IMR-90 (cell line): ENCODE measurements around the gene TRPM8. TPM values are rescaled to one million over a fixed set of nuclear protein-coding genes. Genes with fewer than 3 reads are reported as not detected.

Experiments
- ATAC-seq: fragments of 200-7000 bp; cut with Tn5 transposase; 2 replicates; pipeline ENCODE4 v1.9.1; 2020; ENCODE audit warnings: low read depth, mild to moderate bottlenecking, moderate library complexity
- BruUV-seq: library from RNA; stranded (reverse); fragments of 400-500 nt; replicated peaks from 2 replicates; lab custom pipeline; 2021; lab: Mats Ljungman, UMichigan
- CTCF ChIA-PET: fragments of 300-600 bp; formaldehyde crosslinking; extraction: SDS; loops from one replicate; lab custom pipeline; 2021; ENCODE audit warnings: antibody characterized with exemption; lab: Yijun Ruan, JAX
- POLR2A ChIA-PET: fragments of 300-600 bp; sonication (Branson Sonifier 250); formaldehyde crosslinking; loops from one replicate; lab custom pipeline; 2022; ENCODE audit warnings: antibody characterized with exemption; ENCODE audit not compliant: unreplicated experiment; lab: Charles Lee
- DNase-seq: peaks from one replicate; pipeline ENCODE4 v3.0.0; 2013
- H2AFZ ChIP-seq: replicated peaks from 2 replicates; pipeline ENCODE3; 2013; ENCODE audit warnings: low read length, mild to moderate bottlenecking; ENCODE audit not compliant: poor library complexity
- H2AK5ac ChIP-seq: 2 replicates; pipeline ENCODE4 v1.6.1; 2013; ENCODE audit warnings: low read depth, low read length, inconsistent platforms
- H2AK9ac ChIP-seq: replicated peaks from 2 replicates; pipeline ENCODE3; 2013; ENCODE audit warnings: mild to moderate bottlenecking, low read depth, low read length, moderate library complexity; ENCODE audit not compliant: poor library complexity
- H2BK120ac ChIP-seq: 2 replicates; pipeline ENCODE4 v1.6.1; 2013; ENCODE audit warnings: low read depth, low read length, inconsistent platforms
- H2BK15ac ChIP-seq: 3 replicates; pipeline ENCODE4 v1.6.1; 2013; ENCODE audit warnings: low read depth, low read length, inconsistent platforms
- H2BK20ac ChIP-seq: 2 replicates; pipeline ENCODE4 v1.6.1; 2013; ENCODE audit warnings: low read depth, mild to moderate bottlenecking, inconsistent platforms, low read length, moderate library complexity
- H2BK5ac ChIP-seq: 2 replicates; pipeline ENCODE4 v1.6.1; 2013; ENCODE audit warnings: mild to moderate bottlenecking, low read depth, low read length, inconsistent platforms; ENCODE audit not compliant: poor library complexity, severe bottlenecking
- H3K14ac ChIP-seq: replicated peaks from 2 replicates; pipeline ENCODE4 v1.6.1; 2013; ENCODE audit warnings: low read depth, low read length, inconsistent platforms
- H3K18ac ChIP-seq: 2 replicates; pipeline ENCODE4 v1.6.1; 2013; ENCODE audit warnings: low read depth, low read length, control low read depth
- H3K23ac ChIP-seq: 2 replicates; pipeline ENCODE4 v1.6.1; 2013; ENCODE audit warnings: low read depth, low read length, inconsistent platforms
- H3K27ac ChIP-seq: 2 replicates; pipeline ENCODE4 v1.5.1; 2013; ENCODE audit warnings: mild to moderate bottlenecking, control low read depth, low read length; ENCODE audit not compliant: insufficient read depth
- H3K27me3 ChIP-seq: 2 replicates; pipeline ENCODE4 v1.6.1; 2013; ENCODE audit warnings: low read length; ENCODE audit not compliant: control insufficient read depth, insufficient read depth
- H3K36me3 ChIP-seq: 2 replicates; pipeline ENCODE4 v1.6.1; 2013; ENCODE audit warnings: low read length, mixed read lengths; ENCODE audit not compliant: control insufficient read depth, insufficient read depth
- H3K4ac ChIP-seq: 2 replicates; pipeline ENCODE4 v1.6.1; 2013; ENCODE audit warnings: low read depth, low read length, inconsistent platforms
- H3K4me1 ChIP-seq: 2 replicates; pipeline ENCODE4 v1.6.1; 2013; ENCODE audit warnings: low read length, mixed read lengths; ENCODE audit not compliant: control insufficient read depth, insufficient read depth
- H3K4me2 ChIP-seq: 2 replicates; pipeline ENCODE4 v1.6.1; 2013; ENCODE audit warnings: low read depth, mild to moderate bottlenecking, control low read depth, low read length, moderate library complexity
- H3K4me3 ChIP-seq: 2 replicates; pipeline ENCODE4 v1.5.1; 2013; ENCODE audit warnings: low read depth, mild to moderate bottlenecking, control low read depth, low read length, moderate library complexity; ENCODE audit not compliant: insufficient read depth
- H3K56ac ChIP-seq: 2 replicates; pipeline ENCODE4 v1.6.1; 2013; ENCODE audit warnings: low read length, inconsistent platforms; ENCODE audit not compliant: insufficient read depth; ENCODE audit errors: extremely low read depth
- H3K79me1 ChIP-seq, 2 experiments: 2 replicates each; pipeline ENCODE4 v1.6.1; 2013; ENCODE audit warnings: low read length in 2 of 2, inconsistent platforms in 1 of 2, low read depth in 1 of 2
- H3K9ac ChIP-seq: 2 replicates; pipeline ENCODE4 v1.6.1; 2013; ENCODE audit warnings: low read depth, low read length, control low read depth
- H3K9me1 ChIP-seq: 2 replicates; pipeline ENCODE4 v1.6.1; 2013; ENCODE audit warnings: low read length, inconsistent platforms; ENCODE audit not compliant: insufficient read depth
- H3K9me3 ChIP-seq: 2 replicates; pipeline ENCODE4 v1.6.1; 2013; ENCODE audit warnings: low read length; ENCODE audit not compliant: control insufficient read depth, insufficient read depth
- H4K20me1 ChIP-seq: 2 replicates; pipeline ENCODE4 v1.6.1; 2013; ENCODE audit warnings: low read length, inconsistent platforms; ENCODE audit not compliant: insufficient read depth
- H4K5ac ChIP-seq: 2 replicates; pipeline ENCODE4 v1.6.1; 2013; ENCODE audit warnings: mild to moderate bottlenecking, low read depth, low read length, control low read depth
- H4K8ac ChIP-seq, 2 experiments: 2 replicates each; pipeline ENCODE4 v1.6.1; 2013; ENCODE audit warnings: low read depth in 2 of 2, low read length in 2 of 2, control low read depth in 1 of 2, inconsistent platforms in 1 of 2
- H4K91ac ChIP-seq: 2 replicates; pipeline ENCODE4 v1.6.1; 2013; ENCODE audit warnings: low read depth, low read length, inconsistent platforms; ENCODE audit not compliant: insufficient read depth
- BHLHE40 ChIP-seq: fragments of 150-350 bp; IDR thresholded peaks from 2 replicates; pipeline ENCODE4 v1.6.1; 2016; ENCODE audit warnings: mild to moderate bottlenecking, low read depth, low read length
- CEBPB ChIP-seq: IDR thresholded peaks from 2 replicates; pipeline ENCODE4 v1.6.1; 2012; ENCODE audit warnings: low read depth, low read length, improper control_type of control experiment
- CHD1 ChIP-seq: IDR thresholded peaks from 2 replicates; pipeline ENCODE4 v1.6.1; 2012; ENCODE audit warnings: low read depth, low read length, improper control_type of control experiment
- CTCF ChIP-seq: conservative IDR thresholded peaks from 2 replicates; pipeline ENCODE4 v1.5.1; 2012; ENCODE audit warnings: mild to moderate bottlenecking, low read depth, low read length, improper control_type of control experiment
- FOS ChIP-seq: fragments of 150-350 bp; IDR thresholded peaks from 2 replicates; pipeline ENCODE4 v1.6.1; 2016; ENCODE audit warnings: low read depth, low read length
- MAFK ChIP-seq: IDR thresholded peaks from 2 replicates; pipeline ENCODE4 v1.6.1; 2012; ENCODE audit warnings: low read depth, low read length, improper control_type of control experiment
- MAZ ChIP-seq: IDR thresholded peaks from 2 replicates; pipeline ENCODE4 v1.6.1; 2012; ENCODE audit warnings: low read depth, mild to moderate bottlenecking, low read length, improper control_type of control experiment, moderate library complexity, borderline replicate concordance
- MXI1 ChIP-seq: IDR thresholded peaks from 2 replicates; pipeline ENCODE4 v1.6.1; 2012; ENCODE audit warnings: low read depth, mild to moderate bottlenecking, low read length, moderate library complexity, borderline replicate concordance
- NFE2L2 ChIP-seq: fragments of 150-350 bp; IDR thresholded peaks from 2 replicates; pipeline ENCODE4 v1.6.1; 2016; ENCODE audit warnings: low read depth, mild to moderate bottlenecking, low read length
- POLR2A ChIP-seq: IDR thresholded peaks from 2 replicates; pipeline ENCODE4 v1.6.1; 2012; ENCODE audit warnings: mild to moderate bottlenecking, low read depth, low read length
- RAD21 ChIP-seq: IDR thresholded peaks from 2 replicates; pipeline ENCODE4 v1.6.1; 2012; ENCODE audit warnings: low read length, improper control_type of control experiment
- RCOR1 ChIP-seq: IDR thresholded peaks from 2 replicates; pipeline ENCODE4 v1.6.1; 2012; ENCODE audit warnings: mild to moderate bottlenecking, low read length, improper control_type of control experiment; ENCODE audit not compliant: insufficient replicate concordance
- RFX5 ChIP-seq: IDR thresholded peaks from 2 replicates; pipeline ENCODE4 v1.8.0; 2012; ENCODE audit warnings: low read depth, mild to moderate bottlenecking, low read length, moderate library complexity
- SMC3 ChIP-seq: fragments of 150-350 bp; IDR thresholded peaks from 2 replicates; pipeline ENCODE4 v1.6.1; 2016; ENCODE audit warnings: low read depth, mild to moderate bottlenecking, antibody characterized with exemption, low read length, moderate library complexity
- USF2 ChIP-seq: fragments of 150-350 bp; IDR thresholded peaks from 2 replicates; pipeline ENCODE4 v1.6.1; 2017; ENCODE audit warnings: mild to moderate bottlenecking, antibody characterized with exemption, low read length, low read depth
- WGBS, 2 experiments: methylation state at CpG; one replicate each; pipeline versions ENCODE4 v1.1.5 to v1.1.7; 2013; ENCODE audit warnings: missing lambda C conversion rate in 2 of 2; ENCODE audit not compliant: insufficient read length in 1 of 2; ENCODE audit errors: extremely low coverage in 2 of 2; 5-methylcytosine and 5-hydroxymethylcytosine counted together
- dilution Hi-C: fragments of 300-500 bp; cut with HindIII; formaldehyde crosslinking; loops from one replicate; pipeline ENCODE4 v1.14.3; 2018; ENCODE audit warnings: low sequenced_read_pairs; ENCODE audit not compliant: unreplicated experiment
- in situ Hi-C: fragments of 300-500 bp; cut with MboI; formaldehyde crosslinking; loops from 3 replicates; pipeline ENCODE4 v1.14.3; 2019; ENCODE audit warnings: low sequenced_read_pairs, inconsistent platforms, mixed read lengths
- intact Hi-C: fragments of 100-400 bp; cut with micrococcal nuclease; formaldehyde crosslinking; loops from 2 replicates; pipeline ENCODE4 v1.10.0; 2022
- polyA plus RNA-seq, 3 experiments: library from polyadenylated mRNA; depleted of rRNA; stranded (reverse); fragments of >200 nt; gene quantifications; 2 replicates each; pipeline ENCODE4 v1.2.3, GENCODE V29; 2012; ENCODE audit warnings: low replicate concordance in 1 of 3
- total RNA-seq: library from RNA; depleted of rRNA; stranded (reverse); fragments of >200 nt; gene quantifications from 2 replicates; pipeline ENCODE4 v1.2.3, GENCODE V29; 2012
- TF ChIP-seq, protein P1 (sequence below): fragments of 150-350 bp; IDR thresholded peaks from 2 replicates; pipeline ENCODE4 v1.6.1; 2016; ENCODE audit warnings: low read depth, mild to moderate bottlenecking, low read length, moderate library complexity, borderline replicate concordance

The TRPM8 gene
- total and polyA plus RNA-seq, 2 of the 4 experiments (the other 2 are of a cell fraction) = not detected

- Histone ChIP-seq H3K27me3 (peaks cover 8% of the 10 kb centered on the region), H3K36me3 (no peaks in the 10 kb centered on the region), H3K9me3 (peaks cover 2% of the 10 kb centered on the region; the same call in 1 of the 2 replicates), H3K56ac (no peak overlapping the region), H2BK120ac (no peak overlapping the region), H3K4me2 (no peak overlapping the region), H3K4ac (no peak overlapping the region), H3K4me1 (no peaks in the 10 kb centered on the region), H2BK15ac (no peak overlapping the region), H3K79me1 (no peaks in the 10 kb centered on the region), H3K9me1 (no peaks in the 10 kb centered on the region; the same call in 1 of the 2 replicates), H3K23ac (no peak overlapping the region), H4K20me1 (no peaks in the 10 kb centered on the region), H4K91ac (no peak overlapping the region), H3K27ac (no peak overlapping the region), H3K14ac (no peak overlapping the region), H2BK5ac (no peak overlapping the region), H3K9ac (no peak overlapping the region), H4K5ac (no peak overlapping the region), H3K18ac (no peak overlapping the region), H2AK5ac (no peak overlapping the region), H2AK9ac (no peak overlapping the region), H4K8ac (no peak overlapping the region), H2BK20ac (no peak overlapping the region), H3K4me3 (no peak overlapping the region), H2AFZ (no peak overlapping the region)
- DNase-seq = peak; percentile 10
- no TSS peak for BruUV-seq
- dilution Hi-C loops (no loop called here), intact Hi-C loops (no loop called here), in situ Hi-C loops (no loop called here)
- ChIA-PET POLR2A (no interaction called here), CTCF (no interaction called here)
- TF ChIP-seq MAZ (no peak), CHD1 (no peak), USF2 (no peak), MXI1 (no peak), FOS (no peak), MAFK (no peak), POLR2A (no peak), CEBPB (no peak), RFX5 (no peak), SMC3 (no peak), RCOR1 (no peak), NFE2L2 (no peak), BHLHE40 (no peak), CTCF (no peak), RAD21 (no peak)
- TF ChIP-seq, protein P1, sequence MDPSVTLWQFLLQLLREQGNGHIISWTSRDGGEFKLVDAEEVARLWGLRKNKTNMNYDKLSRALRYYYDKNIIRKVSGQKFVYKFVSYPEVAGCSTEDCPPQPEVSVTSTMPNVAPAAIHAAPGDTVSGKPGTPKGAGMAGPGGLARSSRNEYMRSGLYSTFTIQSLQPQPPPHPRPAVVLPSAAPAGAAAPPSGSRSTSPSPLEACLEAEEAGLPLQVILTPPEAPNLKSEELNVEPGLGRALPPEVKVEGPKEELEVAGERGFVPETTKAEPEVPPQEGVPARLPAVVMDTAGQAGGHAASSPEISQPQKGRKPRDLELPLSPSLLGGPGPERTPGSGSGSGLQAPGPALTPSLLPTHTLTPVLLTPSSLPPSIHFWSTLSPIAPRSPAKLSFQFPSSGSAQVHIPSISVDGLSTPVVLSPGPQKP = no peak
- no peak for ATAC-seq
- WGBS, 2 experiments = 71% methylated on average over 1 of the region's 7 CpGs; no CpG with 5 or more reads in 1 of the 2 experiments
Measured at GRCh38 chr2:233966388-233966787, 49.2 kb downstream of the TRPM8 start.
